GM18511 (cell line): ENCODE data around the gene BRD7.
A peak's percentile ranks its signal among the peaks of the same experiment; 100 is the strongest.

Experiments used
- ATAC-seq: cut with Tn5 transposase; IDR thresholded peaks from one replicate; pipeline ENCODE4 v1.9.1; 2021; ENCODE audit warnings: mild to moderate bottlenecking, moderate library complexity; ENCODE audit not compliant: unreplicated experiment

Gene BRD7

GRCh38 chr16:50293041-50293783 is 75.6 kb downstream of the BRD7 start:
- no peak for ATAC-seq

- no peak for ATAC-seq
Measured at GRCh38 chr16:50292566-50292948, 76.2 kb downstream of the BRD7 start.

- ATAC-seq: no peak
Measured at GRCh38 chr16:50291719-50292565, 76.8 kb downstream of the BRD7 start.

- ATAC-seq: no peak
Measured at GRCh38 chr16:50290856-50291255, 77.9 kb downstream of the BRD7 start.

DNA sequence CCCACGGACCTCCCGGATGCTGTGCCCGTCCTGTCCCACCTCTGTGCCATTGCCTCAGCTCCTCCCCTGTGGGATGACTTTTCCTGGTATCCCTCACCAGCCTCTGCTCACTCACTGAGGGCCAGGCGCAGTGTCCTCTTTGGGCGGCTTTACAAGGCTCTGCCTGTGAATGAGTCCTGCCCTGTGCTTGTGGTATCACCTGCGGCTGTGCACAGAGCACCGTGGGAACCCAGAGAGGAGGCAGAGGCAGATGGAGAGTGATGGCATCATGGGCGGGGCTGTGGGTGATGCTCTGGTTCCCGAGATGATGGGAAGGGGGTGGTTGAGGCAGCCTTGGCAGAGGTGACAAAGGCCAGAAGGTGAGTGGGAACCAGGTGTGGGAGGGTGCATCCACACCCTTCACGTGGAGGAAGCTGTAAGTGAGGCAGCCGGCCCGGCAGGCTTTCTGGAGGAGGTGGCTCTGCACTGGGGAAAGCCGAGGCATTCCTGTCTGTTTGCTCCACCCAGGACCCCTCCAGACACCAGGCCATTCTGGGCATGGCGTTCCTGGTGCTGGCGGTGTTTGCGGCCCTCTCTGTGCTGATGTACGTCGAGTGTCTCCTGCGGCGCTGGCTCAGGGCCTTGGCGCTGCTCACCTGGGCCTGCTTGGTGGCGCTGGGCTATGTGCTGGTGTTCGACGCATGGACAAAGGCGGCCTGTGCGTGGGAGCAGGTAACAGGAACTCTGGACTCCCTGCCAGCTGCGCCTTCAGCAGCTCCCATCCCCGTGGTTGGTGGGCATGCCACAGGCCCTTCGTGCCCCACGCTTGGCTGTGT is 78.6 kb downstream of the BRD7 start:
- no peak for ATAC-seq

- no peak for ATAC-seq
Measured at GRCh38 chr16:50288920-50289319, 79.9 kb downstream of the BRD7 start.

- no peak for ATAC-seq
Measured at GRCh38 chr16:50288026-50288425, 80.8 kb downstream of the BRD7 start.

- no peak for ATAC-seq
Measured at GRCh38 chr16:50286681-50287080, 82.1 kb downstream of the BRD7 start.

- ATAC-seq: no peak
Measured at GRCh38 chr16:50285406-50286003, 83.3 kb downstream of the BRD7 start.

DNA sequence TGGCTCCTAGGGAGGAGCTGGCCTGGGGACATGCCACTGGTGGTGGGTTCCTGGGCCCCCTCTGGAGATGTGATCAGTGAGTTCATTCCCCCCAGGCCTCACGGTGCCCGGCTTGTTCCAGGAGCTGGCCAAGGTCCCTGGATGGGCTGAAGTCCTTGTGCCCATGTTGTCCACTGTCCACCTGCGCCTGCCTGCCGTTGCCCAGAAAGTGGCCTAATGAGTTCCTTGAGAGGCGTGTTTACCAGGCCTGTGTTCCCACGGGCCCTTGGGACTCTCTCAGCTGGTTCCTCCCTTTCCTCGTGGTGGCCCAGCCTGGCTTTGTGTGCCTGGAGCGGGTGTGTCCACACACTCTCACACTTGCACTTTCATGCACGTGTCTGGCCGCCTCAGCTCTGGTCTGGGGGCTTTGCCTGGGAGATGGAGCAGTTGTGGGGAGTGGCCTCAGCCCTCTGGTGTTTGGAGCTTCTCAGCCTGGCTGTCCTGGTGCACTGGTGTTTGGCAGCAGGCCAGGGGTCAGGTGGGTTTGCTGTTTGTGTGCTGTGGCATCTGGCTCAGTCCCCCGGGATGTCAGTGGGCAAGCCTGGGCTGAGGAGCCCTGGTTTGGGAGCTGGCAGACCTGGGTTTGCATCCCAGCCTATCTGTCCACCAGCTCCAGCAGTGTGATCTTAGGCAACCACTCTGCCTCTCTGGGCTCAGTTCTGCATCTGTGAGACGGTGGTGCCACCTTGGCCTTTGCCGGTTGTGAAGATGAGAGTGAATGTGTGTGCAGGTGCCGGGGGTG is 84.5 kb downstream of the BRD7 start:
- ATAC-seq: no peak

DNA sequence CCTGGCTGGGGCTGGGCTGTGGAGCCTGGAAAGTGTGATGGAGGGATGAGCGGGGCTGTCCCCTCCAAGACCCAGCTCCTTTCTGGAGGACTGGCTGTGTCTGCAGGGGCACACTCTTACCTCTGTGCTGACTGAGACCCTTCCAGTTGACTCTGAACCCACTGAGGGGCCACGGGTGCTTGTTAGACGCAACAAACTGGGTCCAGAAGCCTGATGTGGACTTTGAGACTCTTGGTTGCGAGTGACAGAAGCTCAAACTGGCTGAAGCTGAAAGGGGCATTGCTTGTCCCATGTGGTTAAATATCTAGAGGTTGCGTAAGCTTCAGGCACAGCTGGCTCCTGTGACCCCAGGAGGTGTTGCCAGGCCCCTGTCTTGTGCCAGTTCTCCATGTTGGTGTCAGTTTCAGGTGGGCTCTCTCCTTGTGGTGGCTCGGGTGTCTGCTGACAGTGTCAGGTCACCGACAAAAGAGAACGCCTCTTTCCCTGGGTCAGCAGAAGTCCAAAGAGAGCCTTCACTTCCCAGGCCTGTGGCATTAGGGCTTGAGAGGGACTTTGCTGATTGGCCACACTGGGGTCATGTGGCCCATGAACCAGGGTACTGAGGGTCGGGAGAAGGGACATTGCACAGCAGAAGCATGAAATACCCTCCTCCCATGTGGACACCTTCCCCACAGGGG is 85.7 kb downstream of the BRD7 start:
- ATAC-seq: no peak

GRCh38 chr16:50282010-50282538 is 86.7 kb downstream of the BRD7 start:
- ATAC-seq: peak; percentile 95

DNA sequence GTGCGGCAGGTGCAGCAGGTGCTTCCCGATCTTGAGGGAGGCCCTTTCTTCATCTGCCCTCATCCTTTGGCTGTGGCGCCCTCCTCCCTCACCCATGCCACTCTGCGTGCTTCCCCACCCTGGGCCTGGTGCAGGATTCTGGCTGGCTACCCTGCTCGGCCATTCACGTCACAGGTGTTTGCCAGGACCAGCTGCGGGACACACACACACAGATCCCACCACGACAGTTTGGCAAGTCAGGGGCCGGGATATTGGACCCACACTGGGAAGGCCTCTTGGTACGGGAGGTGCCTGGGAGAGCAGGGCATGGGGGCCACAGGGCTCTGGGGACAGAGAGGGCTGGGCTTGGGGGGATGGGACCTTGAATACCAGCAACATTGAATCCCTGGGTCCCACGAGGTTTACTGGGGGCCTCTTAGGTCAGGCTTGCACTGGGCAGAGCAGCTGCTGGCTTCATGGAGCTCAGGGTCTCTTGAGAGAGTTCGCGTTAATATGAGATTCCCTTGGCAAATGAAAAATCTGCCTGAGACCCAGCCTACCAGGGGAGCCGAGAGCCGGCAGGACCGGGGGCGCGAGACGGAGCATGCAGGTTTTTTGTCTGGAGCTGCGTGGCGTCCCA is 87.3 kb downstream of the BRD7 start:
- peak; percentile 15 for ATAC-seq

DNA sequence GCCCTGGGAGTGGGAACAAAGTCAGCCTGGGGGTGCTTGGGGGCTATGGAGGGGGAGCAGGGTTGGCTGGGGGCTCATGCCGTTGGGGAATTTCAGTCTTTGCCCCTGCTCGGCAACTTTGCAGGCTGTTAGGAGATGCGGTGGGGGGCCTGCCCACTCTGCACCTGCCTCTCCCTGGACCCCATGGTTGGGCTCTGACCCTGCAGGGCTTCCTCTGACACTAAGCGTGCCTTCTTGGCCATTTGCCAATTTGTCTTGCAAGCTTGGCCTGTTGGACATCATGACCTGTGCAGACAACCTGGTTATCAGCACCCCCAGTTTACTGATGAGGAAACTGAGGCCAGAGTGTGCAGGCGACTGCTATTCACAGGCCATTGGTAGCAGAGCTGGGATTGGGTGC is 87.9 kb downstream of the BRD7 start:
- ATAC-seq: no peak

DNA sequence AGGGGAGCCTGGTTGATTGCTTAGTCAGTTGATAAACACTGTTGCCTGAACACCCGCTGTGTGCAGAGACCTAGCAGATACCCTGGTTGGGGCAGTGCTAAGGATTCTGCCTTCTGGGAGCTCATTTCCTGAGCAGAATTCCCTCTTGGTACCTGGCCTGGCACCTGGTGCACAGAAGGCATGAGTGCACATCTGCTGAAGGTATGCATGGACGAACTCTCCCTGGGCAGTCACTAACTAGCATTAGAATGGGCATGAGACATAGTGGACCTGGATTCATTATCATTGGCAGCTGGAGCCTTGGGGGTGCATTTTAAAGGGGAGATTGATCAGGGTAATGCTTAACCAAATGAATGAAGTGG is 89.3 kb downstream of the BRD7 start:
- ATAC-seq: no peak

DNA sequence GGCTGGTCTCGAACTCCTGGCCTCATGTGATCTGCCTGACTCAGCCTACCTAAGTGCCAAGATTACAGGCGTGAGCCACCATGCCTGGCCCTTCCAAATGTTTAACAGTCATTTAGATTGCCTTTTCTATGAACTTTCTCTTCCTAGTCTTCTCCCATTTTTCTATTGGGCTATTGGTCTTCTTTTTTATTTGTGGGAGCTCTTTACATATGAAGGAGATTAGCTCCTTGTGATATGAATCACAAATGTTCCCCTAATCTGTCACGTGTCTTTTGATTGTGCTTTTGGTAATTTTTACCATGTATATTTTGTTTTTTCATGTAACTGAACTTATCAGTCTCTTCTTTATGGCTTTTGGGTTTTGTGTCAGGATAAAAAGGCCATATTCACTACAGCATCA is 90.5 kb downstream of the BRD7 start:
- ATAC-seq: no peak

DNA sequence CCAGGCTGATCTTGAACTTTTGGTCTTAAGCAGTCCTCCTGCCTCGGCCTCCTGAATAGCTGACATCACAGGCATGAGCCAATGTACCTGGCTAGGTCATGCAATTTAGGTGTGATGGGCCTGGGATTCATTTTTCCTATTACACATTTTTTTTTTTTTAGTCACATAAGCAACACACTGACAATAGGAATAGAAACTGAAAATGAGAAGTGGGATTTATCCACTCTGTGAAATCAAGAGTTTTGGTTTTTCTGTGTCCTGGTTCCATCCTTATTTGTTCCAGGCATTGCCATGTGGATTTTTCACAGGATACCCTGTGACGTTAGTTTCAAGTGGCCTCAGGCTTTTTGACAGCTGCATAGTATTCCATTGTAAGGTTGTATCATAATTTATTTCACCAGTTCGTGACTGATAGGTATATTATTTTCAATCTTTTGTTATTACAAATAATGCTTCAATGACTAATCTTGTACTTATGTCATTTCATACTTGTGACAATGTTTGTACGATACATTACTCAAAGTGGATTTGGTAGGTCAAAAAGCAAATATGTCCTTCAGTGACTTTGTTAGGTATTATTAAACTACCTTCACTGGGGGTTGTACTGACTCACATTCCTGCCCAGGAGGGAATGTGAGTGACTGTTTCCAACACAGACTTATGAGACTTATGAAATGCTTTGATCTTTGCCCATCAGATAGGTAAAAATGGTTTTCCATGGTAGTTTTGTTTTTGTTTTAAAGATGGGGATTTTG is 91.8 kb downstream of the BRD7 start:
- ATAC-seq: no peak

DNA sequence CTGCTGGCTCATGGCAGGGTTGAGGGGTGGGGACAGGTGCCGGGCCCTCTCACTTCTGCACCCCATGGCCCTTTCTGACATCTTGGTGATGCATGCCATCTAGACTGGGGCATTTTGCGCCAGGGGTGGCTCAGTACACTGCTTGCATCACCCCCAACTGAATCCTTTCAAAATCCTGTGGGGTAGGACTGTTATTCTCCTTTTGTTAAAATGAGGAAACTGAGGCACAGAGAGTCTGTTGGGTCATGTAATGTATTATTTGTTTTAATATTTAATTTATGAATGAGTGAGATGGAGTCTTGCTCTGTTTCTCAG is 92.5 kb downstream of the BRD7 start:
- ATAC-seq: no peak
